Effector memory CD4-positive, alpha-beta T cell (primary cell): ENCODE measurements around the gene MZF1.
A peak's percentile ranks its signal among the peaks of the same experiment; 100 is the strongest.

Experiments
- DNase-seq, 3 donors: peaks; one replicate each; pipeline ENCODE4 v3.0.0-alpha.2; 2020
- H3K27ac ChIP-seq: 2 replicates; pipeline ENCODE4 v1.7.0; 2013; ENCODE audit warnings: mild to moderate bottlenecking, low read length, moderate library complexity; ENCODE audit not compliant: insufficient read depth, poor library complexity, severe bottlenecking
- H3K27me3 ChIP-seq: replicated peaks from 2 replicates; pipeline ENCODE4 v1.7.0; 2013; ENCODE audit warnings: mild to moderate bottlenecking, low read length; ENCODE audit not compliant: insufficient read depth, control insufficient read depth, poor library complexity, severe bottlenecking
- H3K36me3 ChIP-seq: 2 replicates; pipeline ENCODE4 v1.7.0; 2013; ENCODE audit warnings: mild to moderate bottlenecking, low read length, moderate library complexity; ENCODE audit not compliant: control insufficient read depth, insufficient read depth
- H3K4me1 ChIP-seq: 2 replicates; pipeline ENCODE4 v1.7.0; 2013; ENCODE audit warnings: low read length, mild to moderate bottlenecking; ENCODE audit not compliant: control insufficient read depth, insufficient read depth, poor library complexity, severe bottlenecking
- H3K4me3 ChIP-seq: 2 replicates; pipeline ENCODE4 v1.7.0; 2013; ENCODE audit warnings: low read length, low read depth, mild to moderate bottlenecking; ENCODE audit not compliant: insufficient read depth, poor library complexity, severe bottlenecking
- H3K9me3 ChIP-seq: 2 replicates; pipeline ENCODE4 v1.7.0; 2013; ENCODE audit warnings: mild to moderate bottlenecking, low read length, moderate library complexity; ENCODE audit not compliant: control insufficient read depth

MZF1 gene

GRCh38 chr19:58554494-58555368 is 18.4 kb downstream of the MZF1 start, which contains the start of gene CHMP2A:
CHMP2A (minus strand) TSS chr19:58555105; CDS start chr19:58554212, 893 bp downstream.
- H3K4me1 ChIP-seq = peaks cover 38% of the 10 kb centered on the region
- no peaks in the 10 kb centered on the region for H3K9me3 ChIP-seq
- peak; percentile 95 to 98 (median 97) for DNase-seq
- peak within 1 kb of the TSS; percentile 61 for H3K4me3 ChIP-seq
- peaks cover 32% of the 10 kb centered on the region for H3K36me3 ChIP-seq
- H3K27ac ChIP-seq = peak within 1 kb of the TSS; percentile 96
- H3K27me3 ChIP-seq = no peaks in the 10 kb centered on the region

GRCh38 chr19:58553799-58554493 is 19.2 kb downstream of the MZF1 start:
- DNase-seq = no peak
- Histone ChIP-seq H3K9me3 (no peaks in the 10 kb centered on the region), H3K4me1 (peaks cover 35% of the 10 kb centered on the region), H3K4me3 (peak overlapping the region; percentile 61), H3K27me3 (no peaks in the 10 kb centered on the region), H3K27ac (peak overlapping the region; percentile 96), H3K36me3 (peaks cover 40% of the 10 kb centered on the region)

GRCh38 chr19:58552655-58553054 is 20.5 kb downstream of the MZF1 start:
- no peak for DNase-seq
- H3K36me3 ChIP-seq = peaks cover 53% of the 10 kb centered on the region

GRCh38 chr19:58551577-58552471 is 21.3 kb downstream of the MZF1 start:
- Histone ChIP-seq H3K27ac (no peak overlapping the region), H3K27me3 (no peaks in the 10 kb centered on the region), H3K36me3 (peaks cover 57% of the 10 kb centered on the region), H3K4me3 (no peak overlapping the region), H3K4me1 (peaks cover 33% of the 10 kb centered on the region), H3K9me3 (no peaks in the 10 kb centered on the region)
- DNase-seq = no peak

More at GRCh38 chr19:58552655-58553054, 20.5 kb downstream of the MZF1 start:
- H3K27ac ChIP-seq = no peak overlapping the region
- no peaks in the 10 kb centered on the region for H3K9me3 ChIP-seq
- no peaks in the 10 kb centered on the region for H3K27me3 ChIP-seq
- H3K4me3 ChIP-seq = no peak overlapping the region
- peaks cover 35% of the 10 kb centered on the region for H3K4me1 ChIP-seq

GRCh38 chr19:58551123-58551497 is 22.0 kb downstream of the MZF1 start:
- Histone ChIP-seq H3K4me3 (no peak overlapping the region), H3K4me1 (peaks cover 33% of the 10 kb centered on the region), H3K9me3 (no peaks in the 10 kb centered on the region), H3K36me3 (peaks cover 49% of the 10 kb centered on the region), H3K27me3 (no peaks in the 10 kb centered on the region), H3K27ac (no peak overlapping the region)
- DNase-seq = no peak

GRCh38 chr19:58550362-58551122 is 22.6 kb downstream of the MZF1 start:
- H3K4me3 ChIP-seq = no peak overlapping the region
- H3K36me3 ChIP-seq = peaks cover 49% of the 10 kb centered on the region
- no peaks in the 10 kb centered on the region for H3K9me3 ChIP-seq
- no peak for DNase-seq
- H3K27ac ChIP-seq = no peak overlapping the region
- peaks cover 36% of the 10 kb centered on the region for H3K4me1 ChIP-seq
- no peaks in the 10 kb centered on the region for H3K27me3 ChIP-seq

GRCh38 chr19:58549664-58550361 is 23.3 kb downstream of the MZF1 start:
- peaks cover 49% of the 10 kb centered on the region for H3K36me3 ChIP-seq
- H3K4me1 ChIP-seq = peaks cover 36% of the 10 kb centered on the region
- no peaks in the 10 kb centered on the region for H3K27me3 ChIP-seq
- no peak overlapping the region for H3K27ac ChIP-seq
- H3K9me3 ChIP-seq = no peaks in the 10 kb centered on the region
- no peak for DNase-seq
- no peak overlapping the region for H3K4me3 ChIP-seq

- Histone ChIP-seq H3K36me3 (peaks cover 49% of the 10 kb centered on the region), H3K27me3 (no peaks in the 10 kb centered on the region), H3K9me3 (no peaks in the 10 kb centered on the region), H3K4me1 (peaks cover 30% of the 10 kb centered on the region), H3K27ac (no peak overlapping the region), H3K4me3 (no peak overlapping the region)
- DNase-seq = no peak
These were observed 24.1 kb downstream of the MZF1 start for GRCh38 chr19:58548859-58549663.
